Memory B cell (primary cell): Measurements from ENCODE around the gene CDC5L.

Experiments
- ATAC-seq: fragments of 150-1000 bp; cut with Tn5 transposase; 2 replicates; pipeline ENCODE4 v1.10.0; 2021; ENCODE audit warnings: low read depth, mild to moderate bottlenecking, moderate library complexity
- DNase-seq, 2 donors: peaks; one replicate each; pipeline ENCODE4 v3.0.0; 2022; ENCODE audit warnings: low spot score in 2 of 2
- H3K27ac Mint-ChIP-seq: one replicate; pipeline ENCODE4 v1.8.0; 2022; ENCODE audit warnings: mild to moderate bottlenecking, moderate library complexity, mixed read lengths
- H3K27me3 Mint-ChIP-seq: one replicate; pipeline ENCODE4 v1.8.0; 2022; ENCODE audit warnings: mixed read lengths
- H3K36me3 Mint-ChIP-seq: one replicate; pipeline ENCODE4 v1.8.0; 2022; ENCODE audit warnings: mild to moderate bottlenecking, mixed read lengths
- H3K4me1 Mint-ChIP-seq: one replicate; pipeline ENCODE4 v1.8.0; 2022; ENCODE audit warnings: mixed read lengths
- H3K4me3 Mint-ChIP-seq: one replicate; pipeline ENCODE4 v1.8.0; 2022; ENCODE audit warnings: mild to moderate bottlenecking, moderate library complexity, mixed read lengths
- H3K9me3 Mint-ChIP-seq: one replicate; pipeline ENCODE4 v1.8.0; 2022; ENCODE audit warnings: mixed read lengths

The CDC5L gene

GRCh38 chr6:44462335-44462734 is 74.8 kb downstream of the CDC5L start:
- H3K36me3 Mint-ChIP-seq, result no peaks in the 10 kb centered on the region
- H3K9me3 Mint-ChIP-seq, result no peaks in the 10 kb centered on the region
- no peak overlapping the region for H3K27ac Mint-ChIP-seq
- peaks cover 15% of the 10 kb centered on the region for H3K27me3 Mint-ChIP-seq
- H3K4me1 Mint-ChIP-seq, result no peaks in the 10 kb centered on the region
- ATAC-seq (no peak), DNase-seq (no peak)
- no peak overlapping the region for H3K4me3 Mint-ChIP-seq

- no peaks in the 10 kb centered on the region for H3K9me3 Mint-ChIP-seq
- no peak for DNase-seq
- H3K27me3 Mint-ChIP-seq, result peaks cover 8% of the 10 kb centered on the region
- no peak for ATAC-seq
- no peak overlapping the region for H3K27ac Mint-ChIP-seq
- no peak overlapping the region for H3K4me3 Mint-ChIP-seq
- no peaks in the 10 kb centered on the region for H3K36me3 Mint-ChIP-seq
- no peaks in the 10 kb centered on the region for H3K4me1 Mint-ChIP-seq
These were observed 75.6 kb downstream of the CDC5L start for GRCh38 chr6:44462797-44463727.

GRCh38 chr6:44463728-44464450 is 76.4 kb downstream of the CDC5L start:
- no peak overlapping the region for H3K4me3 Mint-ChIP-seq
- H3K36me3 Mint-ChIP-seq, result no peaks in the 10 kb centered on the region
- peaks cover 8% of the 10 kb centered on the region for H3K27me3 Mint-ChIP-seq
- no peaks in the 10 kb centered on the region for H3K9me3 Mint-ChIP-seq
- DNase-seq (no peak), ATAC-seq (no peak)
- no peak overlapping the region for H3K27ac Mint-ChIP-seq
- H3K4me1 Mint-ChIP-seq, result no peaks in the 10 kb centered on the region

- H3K36me3 Mint-ChIP-seq, result no peaks in the 10 kb centered on the region
- no peak for DNase-seq
- no peak overlapping the region for H3K4me3 Mint-ChIP-seq
- peaks cover 8% of the 10 kb centered on the region for H3K27me3 Mint-ChIP-seq
- H3K4me1 Mint-ChIP-seq, result no peaks in the 10 kb centered on the region
- no peak overlapping the region for H3K27ac Mint-ChIP-seq
- no peak for ATAC-seq
- no peaks in the 10 kb centered on the region for H3K9me3 Mint-ChIP-seq
These were observed 77.2 kb downstream of the CDC5L start for GRCh38 chr6:44464527-44465310.

GRCh38 chr6:44466955-44467354 is 79.4 kb downstream of the CDC5L start:
- Mint-ChIP-seq H3K27me3 (peaks cover 6% of the 10 kb centered on the region), H3K9me3 (no peaks in the 10 kb centered on the region), H3K4me3 (no peak overlapping the region), H3K36me3 (no peaks in the 10 kb centered on the region), H3K4me1 (peaks cover 2% of the 10 kb centered on the region), H3K27ac (no peak overlapping the region)
- DNase-seq (no peak), ATAC-seq (no peak)

- H3K9me3 Mint-ChIP-seq, result no peaks in the 10 kb centered on the region
- H3K4me3 Mint-ChIP-seq, result no peak overlapping the region
- H3K27ac Mint-ChIP-seq, result no peak overlapping the region
- peaks cover 2% of the 10 kb centered on the region for H3K4me1 Mint-ChIP-seq
- H3K27me3 Mint-ChIP-seq, result peaks cover 5% of the 10 kb centered on the region
- DNase-seq, result no peak
- H3K36me3 Mint-ChIP-seq, result no peaks in the 10 kb centered on the region
- ATAC-seq, result no peak
These were observed 81.3 kb downstream of the CDC5L start for GRCh38 chr6:44468835-44469234.

- Mint-ChIP-seq H3K27ac (no peak overlapping the region), H3K9me3 (no peaks in the 10 kb centered on the region), H3K27me3 (peaks cover 3% of the 10 kb centered on the region), H3K36me3 (no peaks in the 10 kb centered on the region), H3K4me3 (no peak overlapping the region), H3K4me1 (peaks cover 2% of the 10 kb centered on the region)
- ATAC-seq, result no peak
- no peak for DNase-seq
These were observed 82.6 kb downstream of the CDC5L start for GRCh38 chr6:44470115-44470464.

- H3K9me3 Mint-ChIP-seq, result no peaks in the 10 kb centered on the region
- peaks cover 2% of the 10 kb centered on the region for H3K4me1 Mint-ChIP-seq
- ATAC-seq (no peak), DNase-seq (no peak)
- H3K4me3 Mint-ChIP-seq, result no peak overlapping the region
- no peaks in the 10 kb centered on the region for H3K36me3 Mint-ChIP-seq
- peaks cover 6% of the 10 kb centered on the region for H3K27me3 Mint-ChIP-seq
- no peak overlapping the region for H3K27ac Mint-ChIP-seq
These were observed 83.2 kb downstream of the CDC5L start for GRCh38 chr6:44470746-44471145.

GRCh38 chr6:44471271-44471981 is 83.9 kb downstream of the CDC5L start:
- ATAC-seq (no peak), DNase-seq (no peak)
- no peaks in the 10 kb centered on the region for H3K9me3 Mint-ChIP-seq
- H3K4me3 Mint-ChIP-seq, result no peak overlapping the region
- H3K4me1 Mint-ChIP-seq, result peaks cover 2% of the 10 kb centered on the region
- no peaks in the 10 kb centered on the region for H3K36me3 Mint-ChIP-seq
- peaks cover 6% of the 10 kb centered on the region for H3K27me3 Mint-ChIP-seq
- H3K27ac Mint-ChIP-seq, result no peak overlapping the region

- no peak for ATAC-seq
These were observed 84.9 kb downstream of the CDC5L start for GRCh38 chr6:44472250-44472945.

GRCh38 chr6:44473393-44474189 is 86.1 kb downstream of the CDC5L start:
- Mint-ChIP-seq H3K4me1 (peaks cover 2% of the 10 kb centered on the region), H3K4me3 (no peak overlapping the region), H3K36me3 (no peaks in the 10 kb centered on the region), H3K9me3 (no peaks in the 10 kb centered on the region), H3K27me3 (peaks cover 3% of the 10 kb centered on the region), H3K27ac (no peak overlapping the region)
- ATAC-seq, result no peak
- no peak for DNase-seq

More at GRCh38 chr6:44472250-44472945, 84.9 kb downstream of the CDC5L start:
- no peak for DNase-seq
- Mint-ChIP-seq H3K36me3 (no peaks in the 10 kb centered on the region), H3K27ac (no peak overlapping the region), H3K9me3 (no peaks in the 10 kb centered on the region), H3K4me1 (peaks cover 2% of the 10 kb centered on the region), H3K27me3 (peaks cover 3% of the 10 kb centered on the region), H3K4me3 (no peak overlapping the region)

- Mint-ChIP-seq H3K4me1 (peaks cover 2% of the 10 kb centered on the region), H3K27ac (no peak overlapping the region), H3K36me3 (no peaks in the 10 kb centered on the region), H3K4me3 (no peak overlapping the region), H3K9me3 (no peaks in the 10 kb centered on the region), H3K27me3 (peaks cover 3% of the 10 kb centered on the region)
- DNase-seq, result no peak
- no peak for ATAC-seq
These were observed 86.7 kb downstream of the CDC5L start for GRCh38 chr6:44474190-44474631.
